ENCODE results near the gene MEI4. TPM values are rescaled to one million over a fixed set of nuclear protein-coding genes. Genes with fewer than 3 reads are reported as not detected.
"Not testable (repeated sequence)": the region's sequence is repeated elsewhere in the genome, so short reads cannot be mapped to it uniquely, and the experiment has no call there.

Gene MEI4
- total RNA-seq, 2 donors from 2014 or later = 0.20 TPM; not detected in 1

- DNase-seq = peak in 1 of 3 donors; percentile 4
- Mint-ChIP-seq H3K4me1 (peaks cover 2% of the 10 kb centered on the region), H3K27ac (no peak overlapping the region), H3K4me3 (peak overlapping the region; percentile 25), H3K27me3 (peaks cover 8% of the 10 kb centered on the region), H3K36me3 (ENCODE audit: low read depth) (no peaks in the 10 kb centered on the region)
- ATAC-seq = peak; percentile 68
- H3K9me3 ChIP-seq (ENCODE audit: control insufficient read depth, low read length, poor library complexity, severe bottlenecking) = no peaks in the 10 kb centered on the region
Observed at GRCh38 chr6:77650098-77650663, 2.7 kb upstream of the MEI4 start.

- peaks cover 2% of the 10 kb centered on the region for H3K4me1 Mint-ChIP-seq
- peaks cover 8% of the 10 kb centered on the region for H3K27me3 Mint-ChIP-seq
- H3K4me3 Mint-ChIP-seq = no peak overlapping the region
- ATAC-seq = no peak
- no peaks in the 10 kb centered on the region for H3K9me3 ChIP-seq (ENCODE audit: control insufficient read depth, low read length, poor library complexity, severe bottlenecking)
- no peak overlapping the region for H3K27ac Mint-ChIP-seq
- DNase-seq = no peak
- H3K36me3 Mint-ChIP-seq (ENCODE audit: low read depth) = no peaks in the 10 kb centered on the region
Observed at GRCh38 chr6:77653816-77654215, 977 bp downstream of the MEI4 start.

GRCh38 chr6:77655035-77655434 lies 2.2 kb downstream of the MEI4 start:
- not testable (repeated sequence) for ATAC-seq; H3K27ac Mint-ChIP-seq; H3K27me3 Mint-ChIP-seq; DNase-seq; H3K36me3 Mint-ChIP-seq (ENCODE audit: low read depth); H3K4me1 Mint-ChIP-seq; H3K4me3 Mint-ChIP-seq; H3K9me3 ChIP-seq (ENCODE audit: control insufficient read depth, low read length, poor library complexity, severe bottlenecking)

- no peaks in the 10 kb centered on the region for H3K9me3 ChIP-seq (ENCODE audit: control insufficient read depth, low read length, poor library complexity, severe bottlenecking)
- no peaks in the 10 kb centered on the region for H3K4me1 Mint-ChIP-seq
- no peaks in the 10 kb centered on the region for H3K36me3 Mint-ChIP-seq (ENCODE audit: low read depth)
- no peak for ATAC-seq
- H3K4me3 Mint-ChIP-seq = no peak overlapping the region
- H3K27me3 Mint-ChIP-seq = peaks cover 2% of the 10 kb centered on the region
- no peak overlapping the region for H3K27ac Mint-ChIP-seq
- DNase-seq = no peak
Observed at GRCh38 chr6:77656999-77657764, 4.3 kb downstream of the MEI4 start.

- H3K27ac Mint-ChIP-seq = no peak overlapping the region
- H3K27me3 Mint-ChIP-seq = no peaks in the 10 kb centered on the region
- no peak overlapping the region for H3K4me3 Mint-ChIP-seq
- no peaks in the 10 kb centered on the region for H3K36me3 Mint-ChIP-seq (ENCODE audit: low read depth)
- DNase-seq (no peak), ATAC-seq (no peak)
- no peaks in the 10 kb centered on the region for H3K9me3 ChIP-seq (ENCODE audit: control insufficient read depth, low read length, poor library complexity, severe bottlenecking)
- no peaks in the 10 kb centered on the region for H3K4me1 Mint-ChIP-seq
Observed at GRCh38 chr6:77666340-77666739, 13.5 kb downstream of the MEI4 start.

GRCh38 chr6:77666846-77667245 lies 14.0 kb downstream of the MEI4 start:
- H3K27me3 Mint-ChIP-seq = no peaks in the 10 kb centered on the region
- no peak overlapping the region for H3K4me3 Mint-ChIP-seq
- no peak for ATAC-seq
- no peaks in the 10 kb centered on the region for H3K4me1 Mint-ChIP-seq
- no peaks in the 10 kb centered on the region for H3K36me3 Mint-ChIP-seq (ENCODE audit: low read depth)
- DNase-seq = no peak
- no peaks in the 10 kb centered on the region for H3K9me3 ChIP-seq (ENCODE audit: control insufficient read depth, low read length, poor library complexity, severe bottlenecking)
- H3K27ac Mint-ChIP-seq = no peak overlapping the region

- H3K9me3 ChIP-seq (ENCODE audit: control insufficient read depth, low read length, poor library complexity, severe bottlenecking) = peaks cover 2% of the 10 kb centered on the region
- ATAC-seq (no peak), DNase-seq (no peak)
- Mint-ChIP-seq H3K36me3 (ENCODE audit: low read depth) (no peaks in the 10 kb centered on the region), H3K27me3 (no peaks in the 10 kb centered on the region), H3K4me3 (no peak overlapping the region), H3K27ac (no peak overlapping the region), H3K4me1 (no peaks in the 10 kb centered on the region)
Observed at GRCh38 chr6:77669913-77670312, 17.1 kb downstream of the MEI4 start.

- no peaks in the 10 kb centered on the region for H3K4me1 Mint-ChIP-seq
- H3K27me3 Mint-ChIP-seq = no peaks in the 10 kb centered on the region
- no peak overlapping the region for H3K27ac Mint-ChIP-seq
- H3K4me3 Mint-ChIP-seq = no peak overlapping the region
- ATAC-seq = no peak
- peaks cover 2% of the 10 kb centered on the region for H3K9me3 ChIP-seq (ENCODE audit: control insufficient read depth, low read length, poor library complexity, severe bottlenecking)
- H3K36me3 Mint-ChIP-seq (ENCODE audit: low read depth) = no peaks in the 10 kb centered on the region
- DNase-seq = no peak
Observed at GRCh38 chr6:77674211-77674610, 21.4 kb downstream of the MEI4 start.

GRCh38 chr6:77678048-77678447 lies 25.2 kb downstream of the MEI4 start:
- ATAC-seq (no peak), DNase-seq (no peak)
- Mint-ChIP-seq H3K27me3 (no peaks in the 10 kb centered on the region), H3K4me1 (no peaks in the 10 kb centered on the region), H3K4me3 (no peak overlapping the region), H3K27ac (no peak overlapping the region), H3K36me3 (ENCODE audit: low read depth) (no peaks in the 10 kb centered on the region)
- H3K9me3 ChIP-seq (ENCODE audit: control insufficient read depth, low read length, poor library complexity, severe bottlenecking) = no peaks in the 10 kb centered on the region

- Mint-ChIP-seq H3K27me3 (no peaks in the 10 kb centered on the region), H3K36me3 (ENCODE audit: low read depth) (no peaks in the 10 kb centered on the region), H3K4me3 (no peak overlapping the region), H3K27ac (no peak overlapping the region), H3K4me1 (no peaks in the 10 kb centered on the region)
- no peaks in the 10 kb centered on the region for H3K9me3 ChIP-seq (ENCODE audit: control insufficient read depth, low read length, poor library complexity, severe bottlenecking)
- DNase-seq (no peak), ATAC-seq (no peak)
Observed at GRCh38 chr6:77683515-77683914, 30.7 kb downstream of the MEI4 start.

GRCh38 chr6:77686931-77687330 lies 34.1 kb downstream of the MEI4 start:
- Mint-ChIP-seq H3K4me3 (no peak overlapping the region), H3K36me3 (ENCODE audit: low read depth) (no peaks in the 10 kb centered on the region), H3K27ac (no peak overlapping the region), H3K27me3 (no peaks in the 10 kb centered on the region), H3K4me1 (no peaks in the 10 kb centered on the region)
- ATAC-seq = no peak
- no peaks in the 10 kb centered on the region for H3K9me3 ChIP-seq (ENCODE audit: control insufficient read depth, low read length, poor library complexity, severe bottlenecking)
- no peak for DNase-seq

- Mint-ChIP-seq H3K36me3 (ENCODE audit: low read depth) (no peaks in the 10 kb centered on the region), H3K4me3 (no peak overlapping the region)
- H3K9me3 ChIP-seq (ENCODE audit: control insufficient read depth, low read length, poor library complexity, severe bottlenecking) = no peaks in the 10 kb centered on the region
Observed at GRCh38 chr6:77688649-77689048, 35.8 kb downstream of the MEI4 start.

GRCh38 chr6:77700095-77700494 lies 47.3 kb downstream of the MEI4 start:
- DNase-seq; H3K4me1 Mint-ChIP-seq; ATAC-seq; H3K27ac Mint-ChIP-seq; H3K9me3 ChIP-seq (ENCODE audit: control insufficient read depth, low read length, poor library complexity, severe bottlenecking); H3K4me3 Mint-ChIP-seq; H3K27me3 Mint-ChIP-seq; H3K36me3 Mint-ChIP-seq (ENCODE audit: low read depth): not testable (repeated sequence)

More at GRCh38 chr6:77688649-77689048, 35.8 kb downstream of the MEI4 start:
- no peak for DNase-seq
- no peak for ATAC-seq
- Mint-ChIP-seq H3K4me1 (no peaks in the 10 kb centered on the region), H3K27ac (no peak overlapping the region), H3K27me3 (no peaks in the 10 kb centered on the region)

- Mint-ChIP-seq H3K27me3 (no peaks in the 10 kb centered on the region), H3K4me1 (no peaks in the 10 kb centered on the region), H3K36me3 (ENCODE audit: low read depth) (no peaks in the 10 kb centered on the region), H3K27ac (no peak overlapping the region), H3K4me3 (no peak overlapping the region)
- no peak for ATAC-seq
- peaks cover 3% of the 10 kb centered on the region for H3K9me3 ChIP-seq (ENCODE audit: control insufficient read depth, low read length, poor library complexity, severe bottlenecking)
- no peak for DNase-seq
Observed at GRCh38 chr6:77707603-77708002, 54.8 kb downstream of the MEI4 start.
